ENCODE measurements around the gene YOD1. TPM values are rescaled to one million over a fixed set of nuclear protein-coding genes. Genes with fewer than 3 reads are reported as not detected.

Gene YOD1
- 5.0 to 7.0 TPM (median 5.6 TPM) in 5 replicates for total RNA-seq (2022; extraction: Qiagen RNA extraction; ENCODE audit: low read depth)

GRCh38 chr1:207051191-207051943 lies at the start of gene YOD1:
TSS of gene YOD1 (minus strand) at chr1:207051208. CDS start at chr1:207051030, 178 bp downstream.

GRCh38 chr1:207088701-207089626 lies 38.0 kb upstream of the YOD1 start, which contains the start of gene C4BPB:
TSS of gene C4BPB (plus strand) at chr1:207088860. CDS start at chr1:207089532, 672 bp downstream.

GRCh38 chr1:207052911-207053769 lies 2.1 kb upstream of the YOD1 start, which contains the start of gene PFKFB2:
TSS of gene PFKFB2 (plus strand) at chr1:207053275. CDS start at chr1:207054718, 1,443 bp downstream.

GRCh38 chr1:207032528-207033017 lies 18.4 kb downstream of the YOD1 start, which contains the start of gene C1orf116:
TSS of gene C1orf116 (minus strand) at chr1:207032756. CDS start at chr1:207027598, 5,158 bp downstream.

Other genes with a start within 250 kb of the YOD1 start
- not detected in 5 replicates for gene IL20, start 185.6 kb downstream of the YOD1 start, total RNA-seq (2022; extraction: Qiagen RNA extraction; ENCODE audit: low read depth)
- 0.24 to 0.57 TPM (median 0.40 TPM) in 4 of 5 replicates, not detected in the other for gene IL24, start 153.8 kb downstream of the YOD1 start, total RNA-seq (2022; extraction: Qiagen RNA extraction; ENCODE audit: low read depth)
- gene FCMR, start 129.3 kb downstream of the YOD1 start, total RNA-seq (2022; extraction: Qiagen RNA extraction; ENCODE audit: low read depth), result 3.9 to 6.6 TPM (median 3.9 TPM) in 5 replicates
- gene PIGR, start 104.7 kb downstream of the YOD1 start, total RNA-seq (2022; extraction: Qiagen RNA extraction; ENCODE audit: low read depth), result not detected in 5 replicates
- gene FCAMR, start 80.7 kb downstream of the YOD1 start, total RNA-seq (2022; extraction: Qiagen RNA extraction; ENCODE audit: low read depth), result not detected in 5 replicates
- 2.6 to 3.5 TPM (median 2.9 TPM) in 5 replicates for gene C1orf116, start 18.5 kb downstream of the YOD1 start, total RNA-seq (2022; extraction: Qiagen RNA extraction; ENCODE audit: low read depth)
- gene PFKFB2, start 2.1 kb upstream of the YOD1 start, total RNA-seq (2022; extraction: Qiagen RNA extraction; ENCODE audit: low read depth), result 4.4 to 7.1 TPM (median 5.2 TPM) in 5 replicates
- gene C4BPB, start 37.7 kb upstream of the YOD1 start, total RNA-seq (2022; extraction: Qiagen RNA extraction; ENCODE audit: low read depth), result 0.92 to 1.4 TPM (median 1.2 TPM) in 5 replicates
- 0.44 to 1.5 TPM (median 0.59 TPM) in 5 replicates for gene C4BPA, start 53.0 kb upstream of the YOD1 start, total RNA-seq (2022; extraction: Qiagen RNA extraction; ENCODE audit: low read depth)

Data from A549 treated with CpdA at 1 μM for 4 hours (cell line).